MM.1S (cell line): ENCODE data around the gene DGLUCY.

Source experiments
- DNase-seq: peaks from one replicate; pipeline ENCODE4 v3.0.0-alpha.2; 2015
- H2AFZ ChIP-seq: fragments of 300-600 bp; sonication (generic); 2 replicates; pipeline ENCODE4 v1.6.0; 2016; ENCODE audit warnings: antibody characterized with exemption, low read length
- H3F3A ChIP-seq: fragments of 300-600 bp; sonication (generic); 2 replicates; pipeline ENCODE4 v1.6.1; 2016; ENCODE audit warnings: mild to moderate bottlenecking, antibody characterized with exemption, low read length, moderate library complexity, mixed read lengths; ENCODE audit not compliant: insufficient read depth
- H3K27ac ChIP-seq: fragments of 300-600 bp; sonication (generic); 2 replicates; pipeline ENCODE4 v1.5.1; 2016; ENCODE audit warnings: mild to moderate bottlenecking, low read length
- H3K27me3 ChIP-seq: fragments of 300-600 bp; sonication (generic); replicated peaks from 2 replicates; pipeline ENCODE4 v1.6.0; 2016; ENCODE audit warnings: low read length; ENCODE audit not compliant: insufficient read depth
- H3K36me3 ChIP-seq: fragments of 300-600 bp; sonication (generic); replicated peaks from 2 replicates; pipeline ENCODE4 v1.6.1; 2016; ENCODE audit warnings: mild to moderate bottlenecking, low read length, mixed read lengths; ENCODE audit not compliant: insufficient read depth
- H3K4me1 ChIP-seq: fragments of 300-600 bp; sonication (generic); 2 replicates; pipeline ENCODE4 v1.6.1; 2016; ENCODE audit warnings: low read length, mixed read lengths
- H3K4me2 ChIP-seq: fragments of 300-600 bp; sonication (generic); 2 replicates; pipeline ENCODE4 v1.6.0; 2016; ENCODE audit warnings: low read depth, low read length
- H3K4me3 ChIP-seq: fragments of 300-600 bp; sonication (generic); 2 replicates; pipeline ENCODE4 v1.5.1; 2016; ENCODE audit warnings: low read length, mixed read lengths
- H3K79me2 ChIP-seq: fragments of 300-600 bp; sonication (generic); 2 replicates; pipeline ENCODE4 v1.6.1; 2016; ENCODE audit warnings: mixed run types, low read length, mixed read lengths
- H3K9ac ChIP-seq: fragments of 300-600 bp; sonication (generic); 2 replicates; pipeline ENCODE4 v1.6.1; 2016; ENCODE audit warnings: low read length, mixed read lengths
- H3K9me2 ChIP-seq: fragments of 300-600 bp; sonication (generic); replicated peaks from 2 replicates; pipeline ENCODE4 v1.6.1; 2016; ENCODE audit warnings: mild to moderate bottlenecking, low read length, mixed read lengths; ENCODE audit not compliant: insufficient read depth
- H3K9me3 ChIP-seq: fragments of 300-600 bp; sonication (generic); replicated peaks from 2 replicates; pipeline ENCODE4 v1.6.1; 2016; ENCODE audit warnings: mild to moderate bottlenecking, low read length, mixed read lengths; ENCODE audit not compliant: insufficient read depth
- H4K20me1 ChIP-seq: fragments of 300-600 bp; sonication (generic); 2 replicates; pipeline ENCODE4 v1.6.1; 2016; ENCODE audit warnings: mild to moderate bottlenecking, low read length, moderate library complexity, mixed read lengths; ENCODE audit not compliant: insufficient read depth
- CTCF ChIP-seq: fragments of 300-600 bp; sonication (generic); IDR thresholded peaks from 2 replicates; pipeline ENCODE4 v1.5.1; 2016; ENCODE audit warnings: antibody characterized with exemption, low read length, mixed read lengths
- EZH2 ChIP-seq: fragments of 300-600 bp; sonication (generic); optimal IDR thresholded peaks from 2 replicates; pipeline ENCODE3; 2017; ENCODE audit warnings: low read depth, mild to moderate bottlenecking, antibody characterized with exemption, low read length, mixed read lengths
- EZH2phosphoT487 ChIP-seq: fragments of 300-600 bp; sonication (generic); IDR thresholded peaks from 2 replicates; pipeline ENCODE4 v1.6.1; 2018; ENCODE audit warnings: antibody characterized with exemption, low read length

The DGLUCY gene

GRCh38 chr14:91103116-91103515, 10.8 kb upstream of the DGLUCY start:
- H3F3A ChIP-seq: no peaks in the 10 kb centered on the region
- no peak overlapping the region for H3K9ac ChIP-seq
- no peak overlapping the region for H3K27ac ChIP-seq
- H3K9me2 ChIP-seq: no peaks in the 10 kb centered on the region
- no peaks in the 10 kb centered on the region for H3K4me1 ChIP-seq
- no peaks in the 10 kb centered on the region for H3K27me3 ChIP-seq
- H3K79me2 ChIP-seq: no peaks in the 10 kb centered on the region
- H3K4me3 ChIP-seq: no peak overlapping the region
- no peak overlapping the region for H3K4me2 ChIP-seq
- no peak for TF ChIP-seq EZH2phosphoT487
- TF ChIP-seq EZH2: no peak
- TF ChIP-seq CTCF: no peak
- DNase-seq: no peak
- H3K9me3 ChIP-seq: no peaks in the 10 kb centered on the region
- H4K20me1 ChIP-seq: no peaks in the 10 kb centered on the region
- H3K36me3 ChIP-seq: no peaks in the 10 kb centered on the region
- no peak overlapping the region for H2AFZ ChIP-seq

- H3K4me1 ChIP-seq: no peaks in the 10 kb centered on the region
- no peaks in the 10 kb centered on the region for H4K20me1 ChIP-seq
- no peaks in the 10 kb centered on the region for H3K79me2 ChIP-seq
- no peak overlapping the region for H3K9ac ChIP-seq
- H3K9me3 ChIP-seq: no peaks in the 10 kb centered on the region
- H3K9me2 ChIP-seq: no peaks in the 10 kb centered on the region
- no peak overlapping the region for H3K27ac ChIP-seq
- DNase-seq: no peak
- no peaks in the 10 kb centered on the region for H3K27me3 ChIP-seq
- H3K36me3 ChIP-seq: no peaks in the 10 kb centered on the region
- no peak overlapping the region for H3K4me3 ChIP-seq
- no peak overlapping the region for H2AFZ ChIP-seq
- TF ChIP-seq EZH2: no peak
- TF ChIP-seq CTCF: no peak
- TF ChIP-seq EZH2phosphoT487: no peak
- H3K4me2 ChIP-seq: no peak overlapping the region
- H3F3A ChIP-seq: peaks cover 7% of the 10 kb centered on the region; the same call in 1 of the 2 replicates
Observed at GRCh38 chr14:91108941-91109611, 4.8 kb upstream of the DGLUCY start.

- Histone ChIP-seq H3K4me3 (no peak overlapping the region), H3K9me2 (no peaks in the 10 kb centered on the region), H3K27ac (no peak overlapping the region), H3K79me2 (peaks cover 16% of the 10 kb centered on the region), H3F3A (peaks cover 17% of the 10 kb centered on the region; the same call in 1 of the 2 replicates), H3K27me3 (no peaks in the 10 kb centered on the region), H3K9me3 (no peaks in the 10 kb centered on the region), H4K20me1 (no peaks in the 10 kb centered on the region), H3K36me3 (no peaks in the 10 kb centered on the region), H2AFZ (no peak overlapping the region), H3K4me1 (0 out of 2 replicates have a peak, but pooled peaks cover 3% of the 10 kb centered on the region), H3K9ac (no peak overlapping the region), H3K4me2 (no peak overlapping the region)
- DNase-seq: no peak
- TF ChIP-seq EZH2phosphoT487: no peak
- TF ChIP-seq CTCF: no peak
- TF ChIP-seq EZH2: no peak
Observed at GRCh38 chr14:91111443-91111842, 2.4 kb upstream of the DGLUCY start.
